Posterior cingulate gyrus (tissue), 11 donors: Measurements from ENCODE around the gene LDHAL6B.

ENCODE experiments used
- DNase-seq, 10 donors: peaks; one replicate each; pipeline versions ENCODE4 v3.0.0 to v3.0.0-alpha.2; 2020 to 2021; ENCODE audit warnings: mixed read lengths in 3 of 10
- intact Hi-C: fragments of 100-400 bp; cut with DNase I; formaldehyde crosslinking; loops from one replicate; pipeline ENCODE4 v1.15.1; 2023

The LDHAL6B gene

GRCh38 chr15:59174835-59175831, 31.5 kb upstream of the LDHAL6B start:
- peak in 8 of 10 donors; percentile 22 to 94 (median 62) for DNase-seq
- intact Hi-C loops: loop anchor here (10.0 kb wide), 1 partner anchor 120 kb away; no protein-coding TSS in a partner anchor

DNA sequence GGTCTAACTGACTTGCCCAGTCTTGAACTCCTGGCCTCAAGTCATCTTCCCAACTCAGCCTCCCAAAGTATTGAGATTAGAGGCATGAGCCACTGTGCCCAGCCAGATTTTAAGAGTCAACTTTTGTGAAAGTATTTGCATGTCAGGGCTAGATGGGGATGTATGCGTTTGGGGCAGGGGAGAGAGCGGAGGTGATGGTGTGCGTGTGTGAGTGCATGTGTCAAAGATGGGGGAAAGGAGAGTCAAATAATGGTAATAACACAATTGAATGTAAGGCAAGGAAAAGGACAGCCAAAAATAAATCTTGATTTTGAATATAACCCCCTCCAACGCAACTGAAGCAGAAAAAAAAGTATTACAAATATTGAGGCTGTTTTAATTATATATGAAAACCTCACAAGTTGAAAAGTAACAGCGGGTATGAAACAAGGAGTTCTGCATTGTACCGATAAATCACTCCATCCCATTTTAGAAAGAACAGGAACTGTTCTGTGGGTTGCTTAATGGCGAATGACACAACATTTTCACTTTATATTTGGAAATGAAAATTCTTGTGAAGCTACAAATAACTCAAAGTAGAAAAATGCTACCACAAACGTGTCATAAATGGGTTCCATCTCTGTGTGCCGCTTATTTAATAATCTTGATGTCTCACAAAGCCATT, 29.9 kb upstream of the LDHAL6B start:
- intact Hi-C loops: loop anchor here (10.0 kb wide), 1 partner anchor 118 kb away; no protein-coding TSS in a partner anchor

DNA sequence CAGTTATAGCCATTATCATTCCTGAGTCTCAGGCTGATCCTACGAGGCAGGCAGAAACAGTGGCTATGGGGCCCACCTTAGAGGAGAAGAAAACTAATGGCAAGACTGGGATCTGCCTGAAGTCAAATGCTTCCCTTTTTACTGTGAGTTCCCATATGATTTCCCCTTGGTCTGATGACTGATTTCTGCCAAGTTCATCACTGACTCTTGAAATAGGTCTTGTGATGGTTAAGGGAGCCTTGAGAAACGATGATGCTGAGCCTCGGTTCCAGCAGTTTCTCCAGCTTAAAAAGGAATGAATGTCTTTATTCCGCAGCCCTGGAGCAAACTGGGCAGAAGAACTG, 29.4 kb upstream of the LDHAL6B start:
- intact Hi-C loops: loop anchor here (10.0 kb wide), 1 partner anchor 118 kb away; no protein-coding TSS in a partner anchor

More for the DNA sequence above, 29.9 kb upstream of the LDHAL6B start:
- DNase-seq: no peak

DNA sequence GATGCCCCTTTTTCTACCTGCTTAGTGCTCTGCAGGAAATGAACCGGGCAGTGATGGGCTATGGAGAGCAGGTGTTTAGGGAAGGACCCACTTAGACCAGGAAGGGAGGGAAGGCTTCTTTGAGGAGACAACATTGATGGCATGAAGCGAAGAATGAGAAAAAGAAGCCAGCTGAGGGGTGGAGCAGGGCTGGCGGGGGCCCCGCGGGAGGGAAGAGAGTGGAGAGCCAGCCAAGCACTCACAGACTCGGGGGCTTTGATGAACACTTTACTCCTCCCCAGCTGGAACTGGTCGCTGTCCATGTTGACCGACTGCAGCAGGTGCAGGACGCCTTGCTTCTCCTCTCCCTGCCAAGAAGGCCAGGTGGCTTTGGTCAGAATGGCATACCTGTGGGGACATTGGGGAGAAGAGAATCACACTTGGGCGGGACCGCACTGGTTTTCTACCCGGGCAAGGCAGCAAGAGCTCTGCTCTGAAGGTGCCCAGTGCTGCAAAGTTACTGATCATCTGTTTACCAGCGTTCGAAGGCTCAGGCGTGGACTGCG, 28.4 kb upstream of the LDHAL6B start:
- intact Hi-C loops: loop anchor here (10.0 kb wide), 1 partner anchor 117 kb away; no protein-coding TSS in a partner anchor

More for the DNA sequence above, 29.4 kb upstream of the LDHAL6B start:
- DNase-seq: no peak

DNA sequence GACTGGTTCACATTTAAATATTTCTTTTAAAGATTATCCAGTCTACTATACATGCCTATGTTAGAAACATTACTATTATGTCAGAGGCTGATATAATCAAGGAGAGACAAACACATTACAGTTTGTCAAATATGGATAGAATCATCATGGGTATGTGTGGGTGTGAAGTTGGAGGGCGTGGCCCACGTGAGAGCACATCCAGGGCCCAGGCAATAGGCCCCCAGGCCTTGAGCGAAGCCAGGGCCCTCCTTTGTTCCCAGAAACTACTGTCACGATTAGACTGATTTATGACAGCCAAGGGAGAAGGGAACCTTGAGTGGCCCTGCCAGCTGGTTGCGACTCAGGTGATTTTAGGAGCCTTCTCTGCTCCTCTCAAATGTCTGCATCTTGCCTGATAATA, 26.9 kb upstream of the LDHAL6B start:
- intact Hi-C loops: loop anchor here (10.0 kb wide), 1 partner anchor 115 kb away; no protein-coding TSS in a partner anchor
- DNase-seq: no peak

More for the DNA sequence above, 28.4 kb upstream of the LDHAL6B start:
- DNase-seq: no peak

DNA sequence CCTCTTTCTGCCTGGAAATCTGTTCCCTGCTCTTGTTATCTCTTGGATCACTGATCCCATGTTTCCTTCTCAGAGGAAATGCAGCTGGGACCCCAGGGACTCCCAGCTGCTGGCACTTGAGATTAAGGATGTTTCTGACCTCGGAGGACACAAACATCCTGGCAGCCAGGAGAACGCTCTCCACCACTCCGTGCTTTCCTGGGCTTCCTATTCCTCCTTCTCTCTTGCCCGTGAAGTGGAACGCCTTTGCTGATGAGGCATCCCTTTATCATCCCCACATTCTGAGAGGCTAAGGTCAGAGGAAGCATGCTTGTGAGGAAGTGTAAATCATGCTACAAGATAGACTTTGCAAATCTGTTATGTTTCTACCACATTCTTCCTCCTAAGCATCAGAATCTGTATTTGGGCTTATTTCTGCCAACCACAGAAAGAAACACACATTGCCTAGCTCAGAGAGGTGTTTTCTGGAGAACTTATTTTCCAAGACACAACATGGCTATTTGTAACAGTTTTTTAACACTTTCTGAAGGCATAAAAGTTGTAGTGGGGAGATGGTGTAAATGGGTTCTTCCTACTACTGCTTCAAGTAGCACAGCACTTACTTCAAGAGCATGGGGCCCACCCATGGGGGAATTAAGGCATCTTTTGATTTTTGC, 25.6 kb upstream of the LDHAL6B start:
- intact Hi-C loops: no loop called here
- DNase-seq: no peak

- intact Hi-C loops: no loop called here
- no peak for DNase-seq
Observed at GRCh38 chr15:59185725-59186124, 20.9 kb upstream of the LDHAL6B start.

GRCh38 chr15:59186501-59186900, 20.1 kb upstream of the LDHAL6B start:
- intact Hi-C loops: no loop called here
- DNase-seq: no peak

- no peak for DNase-seq
- intact Hi-C loops: no loop called here
Observed at GRCh38 chr15:59189241-59189640, 17.4 kb upstream of the LDHAL6B start.

DNA sequence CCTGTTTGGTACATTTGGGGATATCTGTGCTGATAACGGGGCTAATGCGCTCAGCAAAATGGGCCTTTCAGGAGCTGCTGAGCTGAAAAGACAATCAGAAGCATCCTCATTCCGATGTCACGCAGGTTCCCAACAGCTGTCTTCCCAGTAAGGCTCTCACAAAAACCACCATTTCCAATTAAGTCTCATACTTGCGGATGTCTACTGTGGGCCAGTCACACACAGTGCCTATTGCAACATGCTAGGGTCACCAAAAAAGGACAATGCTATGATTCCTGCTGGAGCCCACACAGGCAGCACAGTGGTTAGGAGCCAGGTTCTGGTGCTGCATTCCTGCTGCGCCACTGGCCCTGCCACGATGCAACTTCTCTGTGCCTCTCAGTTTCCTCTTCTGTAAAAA, 16.4 kb upstream of the LDHAL6B start:
- DNase-seq: no peak
- intact Hi-C loops: no loop called here

- intact Hi-C loops: no loop called here
- no peak for DNase-seq
Observed at GRCh38 chr15:59191855-59192237, 14.8 kb upstream of the LDHAL6B start.

DNA sequence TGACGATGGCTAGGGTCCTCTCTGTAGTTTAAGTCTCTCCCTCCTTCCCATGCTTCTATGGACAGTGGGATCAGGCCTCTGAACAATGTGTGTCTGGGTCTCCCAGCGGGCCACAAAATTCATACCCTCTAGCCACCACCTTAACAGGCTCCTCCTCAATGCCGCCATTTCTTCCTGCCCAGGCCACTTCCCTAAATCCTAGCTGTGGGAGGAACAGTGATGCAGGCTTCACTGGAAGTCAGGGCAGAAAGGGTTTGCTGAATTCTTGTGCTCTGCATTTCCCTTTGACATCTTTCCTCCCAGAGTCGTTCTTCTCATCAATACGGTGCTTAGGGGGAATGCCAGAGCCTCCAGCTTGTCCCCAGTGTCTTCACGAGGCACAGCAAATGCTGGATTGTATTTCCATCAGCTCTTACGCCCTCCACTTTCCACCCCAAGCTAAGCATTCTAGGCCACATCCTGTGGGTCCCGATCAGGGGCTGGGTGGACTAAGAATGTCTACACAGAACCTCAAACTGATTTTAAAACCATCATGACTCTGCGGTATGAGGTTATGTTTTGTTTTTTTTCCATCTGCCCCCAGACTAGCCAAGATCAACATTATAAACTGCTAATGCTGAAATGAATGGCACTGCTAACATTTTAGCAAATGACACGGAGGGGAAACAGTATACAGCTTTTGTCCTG, 11.9 kb upstream of the LDHAL6B start:
- intact Hi-C loops: no loop called here
- no peak for DNase-seq

DNA sequence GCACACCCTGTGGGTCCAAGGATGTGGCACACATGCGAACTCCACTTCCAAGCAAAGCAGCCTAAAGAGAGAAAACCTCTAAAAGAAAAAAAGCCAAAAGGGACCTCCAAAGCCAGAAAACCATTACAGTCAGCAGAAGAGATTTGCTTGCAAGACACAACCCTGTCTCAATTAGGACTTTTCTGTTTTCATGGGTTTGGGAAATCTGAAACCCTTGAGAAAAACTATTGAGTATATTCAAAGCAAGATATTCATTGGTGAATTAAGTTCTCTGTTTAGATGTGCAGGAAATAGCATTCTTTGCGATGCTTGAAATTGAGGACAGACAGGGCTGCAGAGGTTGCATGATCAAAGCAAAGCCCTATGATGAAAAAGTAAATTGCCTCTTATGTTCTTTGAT, 10.2 kb upstream of the LDHAL6B start:
- DNase-seq: no peak
- intact Hi-C loops: no loop called here

DNA sequence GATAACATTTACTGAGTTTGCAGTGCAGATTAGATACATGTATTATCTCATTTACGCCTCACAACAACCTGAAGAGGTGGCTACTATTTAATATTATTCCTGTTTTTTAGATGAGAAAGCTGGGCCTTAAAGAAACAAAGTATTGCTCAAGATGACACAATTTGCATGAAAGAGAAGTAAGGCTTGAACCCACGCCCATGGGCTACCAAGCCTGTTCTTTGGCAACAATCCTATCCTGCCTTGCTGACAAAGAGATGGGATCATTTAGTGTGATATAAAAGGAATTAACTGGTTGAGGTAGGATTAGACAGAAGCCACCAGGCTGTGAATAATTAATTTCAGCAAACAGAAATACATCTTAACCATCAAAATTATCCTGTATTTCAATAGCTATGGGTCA, 9.2 kb upstream of the LDHAL6B start:
- DNase-seq: no peak
- intact Hi-C loops: no loop called here

DNA sequence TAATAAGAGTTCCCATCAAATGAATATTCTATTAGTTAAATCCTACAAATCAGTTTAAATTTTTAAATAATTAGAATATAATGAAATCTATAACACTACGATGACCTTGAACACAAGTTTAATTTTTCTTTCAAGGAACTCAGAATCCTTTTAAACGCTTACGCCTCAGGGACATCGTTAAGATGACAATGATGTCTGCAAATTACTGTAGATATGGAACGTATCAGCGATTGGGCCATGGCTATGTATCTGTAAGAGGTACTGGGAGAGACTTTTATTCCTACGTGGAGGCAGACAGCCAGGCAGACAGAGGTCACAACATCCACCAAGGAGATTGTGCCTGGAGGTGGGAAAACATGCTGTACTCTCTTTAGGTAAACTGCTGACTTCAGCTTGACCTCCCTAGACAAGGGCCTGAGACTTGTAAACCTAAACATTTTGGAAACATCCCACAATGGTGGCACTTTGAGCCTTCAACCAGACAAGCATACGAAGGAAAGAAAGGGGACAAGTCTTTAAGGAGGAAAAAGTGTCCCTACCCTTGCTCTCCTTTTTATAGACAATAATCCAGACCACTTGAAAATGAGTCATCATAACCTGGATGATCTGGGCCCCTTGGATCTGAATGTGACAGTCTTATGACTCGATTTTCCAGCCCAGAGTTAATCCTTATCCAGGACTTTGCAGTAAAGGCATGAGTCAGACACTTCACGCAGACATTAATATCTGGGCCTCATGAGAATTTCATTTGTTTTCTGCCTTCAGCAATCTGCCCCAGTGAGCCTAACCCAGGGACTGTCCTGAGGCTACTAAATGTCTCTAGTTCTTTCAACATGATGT, 6.8 kb upstream of the LDHAL6B start:
- intact Hi-C loops: no loop called here
- DNase-seq: no peak

- DNase-seq: no peak
- intact Hi-C loops: no loop called here
Observed at GRCh38 chr15:59200560-59200959, 6.1 kb upstream of the LDHAL6B start.

GRCh38 chr15:59203008-59203407, 3.6 kb upstream of the LDHAL6B start:
- DNase-seq: peak in 5 of 10 donors; percentile 10 to 86 (median 24)
- intact Hi-C loops: no loop called here

GRCh38 chr15:59203657-59204056, 3.0 kb upstream of the LDHAL6B start:
- intact Hi-C loops: no loop called here
- no peak for DNase-seq
